HG03097 (cell line): ENCODE measurements around the gene GSN.

Source experiments
- ATAC-seq: cut with Tn5 transposase; IDR thresholded peaks from one replicate; pipeline ENCODE4 v1.9.1; 2021; ENCODE audit not compliant: unreplicated experiment, low FRiP score

The GSN gene

DNA sequence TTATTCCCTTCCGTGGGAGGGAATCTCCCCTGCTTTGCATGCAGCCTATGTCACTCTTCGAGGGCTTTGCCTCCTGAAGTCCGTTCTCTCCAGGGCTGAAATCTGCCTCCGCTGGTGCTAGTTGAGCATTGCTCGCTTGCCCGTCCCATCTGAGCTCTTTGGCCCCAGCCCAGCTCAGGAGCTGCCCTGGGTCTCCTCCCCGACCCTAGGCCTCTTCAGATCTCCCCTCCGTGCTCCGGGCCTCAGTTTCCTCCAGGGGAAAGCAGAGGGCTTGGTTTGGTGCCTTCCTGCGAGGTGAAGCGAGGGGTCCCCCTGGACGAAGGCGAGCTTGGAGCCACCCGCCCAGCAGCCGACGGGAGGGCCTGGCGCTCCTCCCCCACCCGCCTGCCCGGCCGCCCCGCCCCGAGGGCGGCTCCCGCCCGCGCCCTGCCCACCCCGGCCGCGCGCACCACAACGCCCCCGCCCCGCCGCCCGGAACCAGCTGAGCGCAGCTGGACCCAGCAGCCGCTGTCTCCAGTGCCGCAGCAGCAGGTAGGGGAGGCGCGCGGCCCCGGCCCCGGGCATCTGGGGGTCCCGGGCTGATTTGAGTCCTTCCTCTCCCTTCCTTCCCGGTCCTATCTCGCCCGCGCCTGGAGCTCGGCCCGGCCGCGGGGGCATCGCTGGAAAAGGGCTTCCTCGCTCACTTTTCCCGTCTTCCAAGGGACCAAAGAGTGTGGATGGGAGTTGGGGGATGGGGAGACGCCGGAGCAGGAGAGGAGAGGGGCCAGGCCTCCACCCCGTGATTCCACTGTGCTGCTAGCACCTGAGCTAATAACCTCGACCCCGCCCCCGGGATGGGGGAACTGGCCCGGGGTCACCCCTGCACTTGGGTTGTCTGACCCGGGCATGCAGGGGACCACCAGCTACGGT is at the start of gene GSN:
Gene GSN (plus strand): TSS at position 474 of the 909 bp plus-strand sequence. CDS start 33,810 bp downstream, outside the sequence.
- ATAC-seq: no peak

DNA sequence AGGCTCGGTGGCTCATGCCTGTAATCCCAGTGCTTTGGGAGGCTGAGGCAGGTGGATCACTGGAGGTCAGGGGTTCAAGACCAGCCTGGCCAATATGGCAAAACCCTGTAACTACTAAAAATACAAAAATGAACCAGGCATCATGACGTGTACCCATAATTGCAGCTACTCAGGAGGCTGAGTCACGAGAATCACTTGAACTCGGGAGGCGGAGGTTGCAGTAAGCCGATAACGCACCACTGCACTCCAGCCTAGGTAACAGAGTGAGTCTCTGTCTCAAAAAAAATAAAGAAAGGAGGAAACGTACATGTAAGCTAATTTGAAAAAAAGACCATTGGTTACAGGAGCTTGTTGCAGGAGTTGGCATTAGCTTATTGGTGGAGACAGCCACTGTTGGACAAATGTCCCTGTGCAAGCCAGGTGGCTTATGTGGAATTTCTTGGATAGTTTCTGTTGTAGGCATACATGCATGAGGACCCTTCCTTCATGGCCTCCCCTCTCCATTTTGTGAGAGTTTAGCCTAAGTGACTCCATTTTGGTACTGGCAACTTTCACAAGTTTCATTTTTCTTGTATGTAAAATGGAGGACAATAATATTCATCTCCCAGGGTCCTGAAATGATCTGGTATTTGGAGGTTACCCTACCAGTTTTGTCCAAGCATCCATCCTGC is 49.5 kb upstream of the GSN start:
- no peak for ATAC-seq

DNA sequence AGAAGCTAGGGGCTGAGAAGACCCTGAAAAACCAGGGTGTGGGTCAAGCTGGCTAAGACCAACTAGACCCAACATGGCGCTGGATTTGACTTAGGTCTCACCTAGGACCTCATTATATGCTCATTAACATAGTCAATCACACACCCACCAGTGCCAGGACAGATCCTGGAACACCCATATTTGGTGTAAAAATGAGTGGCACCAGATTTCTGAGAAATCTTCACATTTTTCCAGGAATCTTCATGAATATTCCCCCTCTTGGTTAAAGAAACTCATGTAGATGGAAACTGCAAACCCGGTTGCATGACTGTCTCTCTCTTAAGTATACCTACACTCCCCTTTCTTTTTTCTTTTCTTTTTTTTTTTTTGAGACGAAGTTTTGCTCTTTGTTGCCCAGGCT is 48.4 kb upstream of the GSN start:
- ATAC-seq: no peak

DNA sequence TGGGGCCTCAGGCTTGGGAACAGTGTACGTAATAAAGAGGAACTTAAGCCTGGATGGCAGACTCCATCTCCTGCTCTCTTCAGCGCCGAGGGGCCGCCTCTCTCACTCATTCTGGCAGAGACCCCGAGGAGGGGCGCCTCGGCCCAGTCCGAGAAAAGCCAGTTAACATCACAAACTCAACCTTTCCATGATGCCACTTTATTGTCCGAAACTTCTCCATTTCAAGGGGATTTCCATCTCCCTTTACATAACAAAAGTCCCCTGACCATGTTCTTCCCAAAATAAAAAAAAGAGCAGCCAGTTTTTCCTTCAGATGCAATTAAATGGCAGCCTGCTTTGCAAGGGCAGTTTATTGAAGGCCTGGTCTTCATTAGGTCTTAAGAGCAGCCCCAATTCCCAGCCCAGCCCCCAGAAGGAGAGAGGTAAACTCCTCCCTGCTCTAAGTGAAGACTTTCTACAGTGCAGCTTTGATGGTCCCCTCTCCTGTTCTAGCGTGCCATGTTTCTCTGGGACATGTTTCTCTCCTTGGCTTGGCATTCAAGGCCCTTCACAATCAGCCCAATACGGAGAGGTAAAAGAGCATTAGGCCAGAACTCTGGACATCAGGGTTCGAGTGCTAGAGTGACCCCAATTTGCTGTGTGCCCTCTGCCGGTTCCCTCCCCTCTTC is 46.8 kb upstream of the GSN start:
- no peak for ATAC-seq

DNA sequence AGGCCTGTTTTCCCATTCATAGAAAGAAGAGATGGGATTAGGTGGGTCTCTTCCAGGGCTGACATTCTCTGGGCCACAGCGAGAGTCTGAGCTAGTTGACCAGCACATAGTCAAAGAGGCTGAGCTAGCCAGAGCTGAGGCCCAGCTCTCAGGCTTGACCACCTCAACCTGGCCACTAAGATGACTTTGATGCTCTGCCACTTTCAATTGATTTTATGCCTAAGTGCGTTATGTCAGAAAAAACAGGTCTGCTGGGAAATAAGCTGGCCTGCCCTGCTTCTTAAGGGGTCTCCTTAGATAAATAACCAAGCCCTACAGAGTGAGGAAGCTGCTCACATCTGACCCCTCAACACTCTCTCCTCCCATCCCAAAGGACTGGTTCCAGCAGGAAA is 46.3 kb upstream of the GSN start:
- no peak for ATAC-seq

DNA sequence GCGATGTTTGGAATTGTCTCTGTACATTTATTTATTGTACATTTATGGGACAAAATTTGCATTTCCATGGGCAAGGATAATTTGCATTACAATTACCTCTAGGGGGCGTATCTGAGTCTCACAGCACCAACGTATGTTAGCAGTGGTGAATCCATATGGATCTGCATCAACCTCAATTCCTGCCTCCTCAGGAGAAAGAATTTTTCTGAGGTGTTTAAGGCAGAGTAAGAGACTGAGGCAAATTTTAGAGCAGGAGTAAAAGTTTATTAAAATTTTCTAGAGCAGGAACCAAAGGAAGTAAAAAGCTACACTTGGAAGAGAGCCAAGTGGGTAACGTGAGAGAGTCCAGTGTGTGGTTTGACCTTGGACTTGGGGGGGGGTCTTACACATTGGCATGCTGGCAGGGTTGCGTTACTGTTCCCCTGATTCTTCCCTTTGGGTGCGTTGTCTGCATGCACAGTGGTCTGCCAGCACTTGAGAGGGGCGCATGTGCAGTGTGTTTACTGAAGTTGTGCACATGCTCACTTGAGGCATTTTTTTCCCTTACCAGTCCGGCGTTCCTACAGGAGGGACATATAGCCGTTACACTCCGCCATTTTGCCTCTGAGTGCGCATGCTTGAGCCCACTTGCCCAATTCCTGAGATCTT is 45.3 kb upstream of the GSN start:
- ATAC-seq: no peak

DNA sequence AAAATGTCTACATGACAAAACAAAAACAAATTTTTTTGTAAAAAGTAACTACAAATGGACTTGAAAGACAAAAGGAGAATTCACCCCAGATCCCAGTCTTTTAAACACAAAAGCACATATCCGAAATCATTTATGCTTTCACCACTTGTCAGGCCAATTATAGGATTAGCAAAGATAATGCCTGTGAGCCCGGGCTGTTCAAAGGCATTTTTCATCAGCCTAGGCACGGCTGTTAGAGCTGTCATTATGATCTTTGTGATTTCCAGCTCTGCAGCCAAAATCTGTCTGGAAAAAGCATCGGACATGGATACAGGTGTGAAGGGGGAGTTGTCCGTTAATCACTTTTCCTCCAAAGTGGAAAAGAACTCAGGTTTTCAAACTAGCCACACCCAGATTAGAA is 42.7 kb upstream of the GSN start:
- no peak for ATAC-seq

DNA sequence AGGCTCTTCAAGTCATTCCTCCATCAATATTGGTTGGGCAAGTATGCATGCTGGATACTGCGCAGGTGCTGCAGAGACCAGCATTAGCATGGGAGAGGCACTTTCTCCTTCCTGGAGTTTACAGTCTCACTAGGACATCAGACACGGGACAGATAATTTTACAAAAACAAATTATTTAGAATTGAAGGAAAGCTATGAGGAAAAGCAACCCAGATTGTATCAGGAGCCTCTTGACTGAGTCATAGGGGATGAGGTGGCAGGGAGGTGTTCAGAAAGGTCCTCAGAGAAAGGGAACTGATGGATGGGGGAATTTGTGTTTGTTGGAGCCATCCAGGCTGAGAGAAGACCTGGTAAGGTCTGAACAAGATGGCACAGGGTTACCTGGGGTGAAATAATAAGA is 41.8 kb upstream of the GSN start:
- no peak for ATAC-seq

DNA sequence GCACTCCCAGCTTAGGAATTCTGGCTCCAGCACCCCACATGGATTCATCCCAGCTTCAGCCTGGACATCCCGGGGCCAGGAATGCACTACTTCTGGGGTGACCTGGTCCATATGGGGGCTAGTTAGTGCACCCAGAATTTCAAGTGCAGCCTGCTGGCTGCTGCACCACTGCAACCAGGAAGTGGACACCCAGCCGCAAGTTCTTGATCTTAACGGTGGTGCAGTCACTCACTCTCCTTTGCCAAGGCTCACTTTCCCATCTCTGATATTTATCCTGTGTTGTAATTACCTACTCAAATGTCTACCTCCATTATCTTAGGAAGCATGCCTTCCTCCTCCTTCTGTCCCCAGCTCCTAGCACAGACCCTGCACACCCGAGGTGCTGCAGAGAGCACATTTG is 40.1 kb upstream of the GSN start:
- ATAC-seq: no peak

DNA sequence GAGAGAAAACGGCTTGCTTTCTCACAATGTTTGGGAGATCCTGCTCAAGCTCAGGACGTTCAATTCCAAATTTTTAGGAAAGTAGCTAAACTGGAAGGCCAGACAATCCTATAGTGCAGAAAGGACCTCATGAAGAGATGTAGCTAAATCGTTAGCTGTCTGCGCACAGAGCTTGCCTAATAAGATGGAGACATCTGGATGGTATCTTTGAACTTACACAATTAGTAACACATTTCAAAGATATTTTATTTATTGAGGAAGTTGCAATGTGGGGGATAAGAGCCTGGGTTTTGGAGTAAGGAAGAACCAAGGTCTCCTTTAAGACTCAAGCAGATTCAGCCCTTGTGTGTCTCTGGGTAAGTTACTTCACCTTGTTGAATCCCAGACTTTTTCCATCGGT is 37.7 kb upstream of the GSN start:
- ATAC-seq: no peak

DNA sequence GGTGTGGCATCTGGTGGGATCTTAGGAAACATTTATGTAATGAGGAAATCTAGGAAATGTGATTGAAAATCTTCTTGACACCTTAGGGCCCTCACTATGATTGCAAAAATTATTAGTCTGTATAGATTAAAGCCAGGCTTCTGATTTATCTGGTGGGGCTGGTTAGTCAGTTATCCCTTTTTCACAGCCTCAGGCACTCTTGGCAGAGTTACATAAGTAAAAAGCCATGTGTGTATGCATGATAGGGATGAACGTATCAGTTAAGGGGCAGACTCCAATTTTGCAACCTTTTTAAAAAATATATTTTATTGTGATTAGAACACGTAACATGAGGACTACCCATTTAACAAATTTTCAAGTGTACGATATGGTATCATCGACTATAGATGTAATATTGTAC is 35.7 kb upstream of the GSN start:
- no peak for ATAC-seq

DNA sequence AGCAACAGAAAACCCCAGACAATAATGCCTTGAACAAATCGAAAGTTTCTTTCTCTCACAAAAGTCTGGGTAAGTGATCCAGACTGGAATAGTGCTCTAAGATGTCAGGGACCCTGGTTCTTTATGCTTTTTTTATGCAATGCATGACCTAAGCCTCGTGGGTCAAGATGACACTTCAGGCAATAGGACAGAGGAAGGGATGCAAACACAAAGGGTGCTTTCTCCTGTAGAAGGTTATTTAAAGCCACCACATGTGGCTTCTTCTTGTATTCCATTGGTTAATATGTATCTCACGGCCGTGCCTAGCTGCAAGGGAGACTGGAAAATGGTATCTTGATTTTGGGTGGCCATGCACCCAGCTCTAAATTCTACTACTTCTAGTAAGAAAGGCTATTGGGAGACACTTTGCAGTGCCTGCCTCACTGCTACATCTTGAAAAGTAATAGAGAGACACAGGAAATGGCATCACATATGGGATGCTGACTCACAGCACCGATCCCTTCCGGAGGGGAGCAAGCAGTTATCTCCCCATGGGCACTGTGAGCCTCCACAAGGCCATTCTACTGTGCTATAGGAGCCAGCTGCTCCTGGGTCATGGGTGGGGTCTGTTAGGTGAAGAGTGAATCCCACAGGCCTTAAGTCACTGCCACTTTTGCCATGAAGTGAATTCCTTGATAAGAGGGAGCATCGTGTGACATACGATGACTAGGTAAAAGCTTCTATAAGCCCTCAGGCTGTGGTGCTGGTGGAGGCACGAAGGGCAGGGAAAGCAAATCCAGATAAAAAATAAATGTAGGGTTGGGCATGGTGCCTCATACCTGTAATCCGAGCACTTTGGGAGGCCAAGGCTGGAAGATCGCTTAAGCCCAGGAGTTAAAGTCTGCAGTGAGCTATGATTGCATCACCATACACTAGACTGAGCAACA is 33.8 kb upstream of the GSN start:
- ATAC-seq: no peak

DNA sequence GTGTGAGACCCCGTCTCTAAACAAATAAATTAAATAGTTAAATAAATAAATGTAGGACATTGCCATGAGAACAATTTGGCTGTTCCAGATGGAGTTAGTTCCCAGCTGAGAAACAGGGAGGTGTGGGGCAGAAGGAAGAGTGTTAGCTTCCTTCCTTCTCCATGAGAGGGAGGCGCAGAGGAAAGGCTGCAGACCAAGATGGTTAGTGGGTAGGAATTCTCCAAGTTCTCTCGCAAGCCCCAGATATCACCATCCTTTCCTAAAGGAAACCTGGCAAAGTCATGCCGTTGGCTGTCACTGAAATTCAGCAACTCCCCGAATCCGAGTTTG is 33.2 kb upstream of the GSN start:
- ATAC-seq: no peak

DNA sequence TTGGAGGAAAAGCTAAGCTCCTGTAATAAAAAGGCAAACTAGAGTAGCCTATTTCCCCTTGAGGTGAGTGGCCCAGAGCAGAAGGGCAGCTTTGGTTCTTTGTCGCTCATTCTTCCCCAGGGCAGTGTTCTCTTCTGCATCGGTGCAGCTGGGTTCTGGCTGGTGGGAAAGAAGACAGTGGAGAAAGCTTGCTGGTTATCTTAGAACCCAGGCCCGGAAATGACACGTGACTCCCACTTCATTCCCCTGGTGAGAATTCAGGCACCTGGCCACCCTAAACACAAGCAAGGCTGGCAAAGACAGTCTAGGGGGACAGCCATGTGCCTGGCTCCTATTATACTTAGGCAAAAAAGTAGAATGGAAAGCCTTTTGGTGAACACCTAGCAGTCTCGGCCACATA is 32.5 kb upstream of the GSN start:
- ATAC-seq: no peak

DNA sequence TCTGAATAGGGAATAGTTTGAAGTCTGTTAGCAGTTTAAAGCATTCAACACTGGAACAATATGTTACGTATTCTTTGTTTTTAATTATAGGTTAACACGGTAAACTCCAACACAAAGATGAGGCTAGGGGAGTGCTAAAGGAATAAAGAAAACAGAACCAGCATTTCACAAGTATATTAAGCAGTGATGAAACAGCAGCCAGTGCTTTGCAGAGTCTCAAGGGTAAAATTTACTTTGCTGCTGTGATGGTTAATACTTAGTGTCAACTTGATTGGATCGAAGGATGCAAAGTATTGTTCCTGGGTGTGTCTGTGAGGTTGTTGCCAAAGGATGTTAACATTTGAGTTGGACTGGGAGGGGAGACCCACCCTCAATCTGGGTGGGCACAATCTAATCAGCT is 30.0 kb upstream of the GSN start:
- no peak for ATAC-seq

DNA sequence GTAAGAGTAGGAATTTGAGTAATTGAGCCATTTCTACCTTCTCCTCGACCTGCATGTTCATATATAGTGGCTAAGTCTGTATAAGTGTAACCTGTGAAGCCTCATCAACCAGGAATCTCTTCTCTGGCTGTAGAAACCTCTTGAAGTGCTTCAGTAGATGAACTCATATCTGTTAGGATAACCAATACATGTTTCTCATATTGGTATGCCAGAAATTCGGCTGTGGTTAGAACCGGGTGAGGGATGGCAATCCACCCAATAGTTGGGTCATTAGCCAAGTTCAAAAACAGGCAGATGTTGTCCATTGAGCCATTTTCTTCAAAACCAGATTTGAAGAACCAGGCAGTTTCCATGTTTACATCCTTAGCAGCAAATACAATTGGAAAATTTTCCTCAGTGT is 28.9 kb upstream of the GSN start:
- no peak for ATAC-seq

DNA sequence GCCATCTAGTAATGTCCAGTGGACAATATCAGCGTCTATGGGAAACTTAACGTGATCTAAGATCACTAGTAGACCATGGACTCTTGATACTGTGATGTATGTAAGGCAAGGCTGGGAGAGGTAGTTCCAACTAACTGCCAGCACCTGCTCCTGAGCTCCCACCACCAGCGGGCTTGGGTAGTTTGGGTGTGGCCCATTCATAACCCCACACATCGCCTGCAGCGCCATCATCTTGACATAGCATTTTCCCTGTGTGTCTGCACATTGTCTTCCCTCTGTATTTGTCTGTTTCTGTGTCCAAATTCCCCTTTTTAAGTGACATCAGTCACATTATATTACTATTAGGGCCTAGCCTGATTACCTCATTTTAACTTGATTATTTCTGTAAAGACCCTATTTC is 28.1 kb upstream of the GSN start:
- no peak for ATAC-seq

DNA sequence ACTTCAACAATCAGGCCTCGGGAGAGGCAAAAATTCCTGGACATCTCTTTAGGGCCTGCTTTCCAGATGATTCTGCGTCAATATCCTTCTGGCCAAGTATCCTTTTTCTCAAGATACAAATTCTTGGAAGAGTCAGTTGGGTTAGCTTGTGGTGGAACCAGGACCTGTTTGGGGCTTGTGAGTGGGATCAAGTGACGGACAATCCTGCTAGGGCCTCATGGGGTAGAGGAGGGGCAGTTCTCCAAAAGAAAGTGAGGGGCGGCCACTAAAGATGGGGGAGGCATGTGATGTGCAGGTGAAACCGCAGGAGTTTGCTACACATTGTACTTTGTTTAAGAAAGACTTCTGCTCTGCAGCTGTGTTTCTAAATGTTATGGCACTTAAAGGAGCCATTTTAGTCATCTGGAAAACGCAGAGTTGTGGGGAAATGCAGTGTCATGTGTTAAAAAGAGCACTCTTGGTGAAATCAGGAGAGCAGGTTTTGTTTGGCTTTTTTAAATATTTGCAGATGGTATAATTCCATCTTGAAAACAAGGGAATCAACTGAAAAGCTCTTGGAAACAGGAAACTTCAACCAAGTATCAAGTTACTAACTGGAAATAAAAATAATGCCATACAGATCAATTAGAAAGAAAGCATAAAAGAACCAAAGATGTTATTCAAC is 27.4 kb upstream of the GSN start:
- ATAC-seq: no peak

DNA sequence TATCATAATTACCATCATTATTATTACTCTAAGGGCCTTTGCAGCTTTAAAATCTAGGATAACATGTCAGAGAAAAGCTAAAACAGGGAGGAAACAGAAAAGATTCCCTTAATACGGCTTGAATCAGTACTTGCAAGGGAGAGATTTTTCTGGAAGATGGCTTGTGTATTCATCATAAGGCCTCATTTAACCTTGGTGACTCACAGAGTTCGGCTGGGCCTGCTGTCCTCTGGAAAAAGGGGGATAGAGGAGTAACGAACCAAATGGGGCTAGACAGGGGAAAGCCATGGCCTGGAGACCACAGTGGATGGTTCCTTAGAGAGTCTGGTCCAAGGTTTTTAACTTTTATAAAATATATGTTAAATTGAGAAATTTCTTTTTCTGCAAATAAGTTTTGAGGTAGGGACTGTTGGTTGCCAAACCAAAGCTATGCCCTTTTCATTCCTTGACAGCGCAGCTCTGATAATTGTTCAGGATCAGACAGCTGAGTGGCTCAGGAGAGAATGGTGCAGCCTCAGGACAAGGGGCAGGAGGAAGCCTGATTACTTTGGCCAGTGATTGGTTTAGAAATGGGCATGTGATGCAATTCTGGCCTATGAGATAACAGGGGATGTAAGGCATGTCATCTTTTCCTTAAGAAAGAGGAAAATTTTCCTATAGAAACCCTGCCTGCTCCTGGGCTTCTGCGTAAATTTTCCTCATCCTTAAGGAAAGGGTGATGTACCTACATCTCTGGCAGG is 25.6 kb upstream of the GSN start:
- no peak for ATAC-seq
